ELF-1 (cell line): ENCODE results near the gene AQP7.
A peak's percentile ranks its signal among the peaks of the same experiment; 100 is the strongest.
"Not testable (repeated sequence)": the region's sequence is repeated elsewhere in the genome, so short reads cannot be mapped to it uniquely, and the experiment has no call there.

Source experiments
- DNase-seq: peaks from one replicate; pipeline ENCODE4 v3.0.0-alpha.2; 2016; ENCODE audit warnings: low read depth, low spot score

AQP7 gene

GRCh38 chr9:33402371-33402770 is at the start of gene AQP7:
Gene AQP7, minus strand, starts transcription at chr9:33402568. Its CDS starts 1,306 bp downstream, at chr9:33401262.
- DNase-seq = not testable (repeated sequence)

GRCh38 chr9:33450621-33451146 is 48.3 kb upstream of the AQP7 start:
- DNase-seq = no peak

- DNase-seq = no peak
These were observed 47.3 kb upstream of the AQP7 start for GRCh38 chr9:33449715-33450114.

- DNase-seq = no peak
These were observed 45.6 kb upstream of the AQP7 start for GRCh38 chr9:33447799-33448553.

- DNase-seq = peak; percentile 78
These were observed 44.8 kb upstream of the AQP7 start, which contains the start of gene AQP3 for GRCh38 chr9:33446946-33447798. Gene AQP3, minus strand, starts transcription at chr9:33447593. Its CDS starts 63 bp downstream, at chr9:33447530.

- no peak for DNase-seq
These were observed 44.0 kb upstream of the AQP7 start for GRCh38 chr9:33446240-33446945.

- DNase-seq = no peak
These were observed 43.2 kb upstream of the AQP7 start for GRCh38 chr9:33445389-33446239.

- DNase-seq = peak; percentile 23
These were observed 41.2 kb upstream of the AQP7 start for GRCh38 chr9:33443464-33444154.

- no peak for DNase-seq
These were observed 40.7 kb upstream of the AQP7 start for GRCh38 chr9:33443047-33443446.

GRCh38 chr9:33442125-33442524 is 39.8 kb upstream of the AQP7 start:
- DNase-seq = no peak

- DNase-seq = no peak
These were observed 38.2 kb upstream of the AQP7 start for GRCh38 chr9:33440609-33441008.

- DNase-seq = no peak
These were observed 37.8 kb upstream of the AQP7 start for GRCh38 chr9:33440204-33440603.

- peak; percentile 61 for DNase-seq
These were observed 37.4 kb upstream of the AQP7 start for GRCh38 chr9:33439731-33440130.

GRCh38 chr9:33438926-33439680 is 36.7 kb upstream of the AQP7 start:
- DNase-seq = no peak

GRCh38 chr9:33437898-33438297 is 35.5 kb upstream of the AQP7 start:
- no peak for DNase-seq

GRCh38 chr9:33437205-33437604 is 34.8 kb upstream of the AQP7 start:
- DNase-seq = no peak

GRCh38 chr9:33436445-33436844 is 34.1 kb upstream of the AQP7 start:
- peak; percentile 94 for DNase-seq

- peak; percentile 59 for DNase-seq
These were observed 33.5 kb upstream of the AQP7 start for GRCh38 chr9:33435821-33436277.
